NCI-H146 (cell line): ENCODE measurements around the gene FSIP1.
A peak's percentile ranks its signal among the peaks of the same experiment; 100 is the strongest.
"Not testable (repeated sequence)": the region's sequence is repeated elsewhere in the genome, so short reads cannot be mapped to it uniquely, and the experiment has no call there.

Experiments used
- DNase-seq: peaks from one replicate; lab custom pipeline; 2025; lab: John Stamatoyannopoulos, UW

The FSIP1 gene

DNA sequence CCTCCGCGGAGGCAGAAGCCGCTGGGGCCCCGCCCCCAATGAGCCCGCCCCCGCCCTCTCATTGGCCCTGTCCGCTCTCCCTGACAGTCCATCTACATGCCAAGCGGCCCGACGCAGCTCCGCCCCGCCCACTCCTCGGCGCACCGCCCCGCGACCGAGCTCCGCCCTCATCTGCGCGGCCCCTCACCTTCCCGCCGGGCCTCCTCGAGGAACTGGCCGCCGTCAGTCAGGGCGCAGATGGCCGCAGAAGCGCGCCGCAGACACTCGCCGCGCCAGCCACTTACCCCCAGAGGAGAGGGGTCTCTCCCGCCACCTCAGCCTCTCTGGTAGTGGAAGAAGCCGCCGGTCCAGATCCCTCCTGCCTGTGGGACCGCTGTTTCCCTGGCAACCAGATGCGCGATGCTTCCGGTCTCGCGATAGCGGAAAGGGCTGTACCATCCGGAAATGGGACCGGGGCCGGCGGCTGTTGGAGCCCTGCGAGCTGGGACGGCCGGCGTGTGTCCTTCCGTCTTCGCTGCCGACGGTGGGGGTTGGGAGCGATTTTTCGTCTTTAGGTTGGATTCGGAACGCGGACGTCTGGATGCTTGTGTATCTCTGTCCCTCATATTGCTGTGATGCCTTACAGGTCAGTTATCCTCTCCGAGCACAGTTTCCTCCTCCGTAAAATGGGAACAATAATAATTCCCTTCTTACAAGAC, at the start of gene FSIP1:
Gene FSIP1 (minus strand): TSS at position 401 of the 698 bp plus-strand sequence. CDS start 6,317 bp downstream, outside the sequence.
- DNase-seq = peak; percentile 90

GRCh38 chr15:39830166-39830565, 47.5 kb upstream of the FSIP1 start:
- no peak for DNase-seq

DNA sequence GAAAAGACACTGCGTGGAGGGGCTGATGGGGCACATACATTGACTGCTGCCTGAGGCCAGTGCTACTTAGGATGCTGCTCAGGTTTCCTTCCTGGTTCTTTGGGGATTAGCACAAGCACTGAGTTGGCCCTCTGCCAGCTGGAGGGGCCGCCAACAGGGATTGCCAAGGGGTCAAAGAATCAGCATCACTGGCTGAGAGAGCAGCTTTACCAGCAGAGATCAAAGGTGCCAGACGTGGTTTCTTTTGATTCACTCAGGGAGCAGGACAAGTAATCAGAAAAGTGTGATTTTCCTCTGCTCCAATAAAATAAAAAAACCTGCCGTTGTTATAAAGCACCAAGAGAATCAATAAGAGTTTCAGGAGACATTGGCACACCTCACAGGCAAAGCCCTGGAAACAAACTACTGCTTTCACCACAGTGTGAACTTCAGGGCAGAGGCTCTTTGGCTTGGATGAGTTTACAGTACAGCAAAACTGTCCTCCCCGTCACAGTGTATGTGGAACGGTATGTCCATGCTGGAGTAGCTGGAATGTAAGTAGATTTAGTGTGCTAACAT, 45.8 kb upstream of the FSIP1 start:
- DNase-seq = peak; percentile 58

DNA sequence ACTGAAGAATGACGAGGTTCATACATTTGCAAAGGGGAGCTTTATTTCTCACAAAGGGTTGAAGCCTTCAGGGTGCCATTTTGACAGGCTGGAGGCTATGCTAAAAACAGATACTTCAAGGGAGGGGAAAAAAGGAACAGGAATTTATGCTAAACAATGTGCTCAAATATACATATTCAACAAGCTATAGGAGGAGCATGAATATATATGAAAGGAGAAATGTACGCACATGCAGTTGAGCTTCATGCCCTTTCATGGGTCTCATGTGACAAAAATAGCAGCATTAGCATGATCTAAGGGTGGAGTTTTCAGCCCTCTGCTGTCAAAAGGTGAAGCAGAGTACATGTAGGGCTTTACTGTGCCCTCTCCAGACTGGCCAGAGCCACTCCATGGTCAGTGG, 44.3 kb upstream of the FSIP1 start:
- no peak for DNase-seq

GRCh38 chr15:39823634-39824033, 41.0 kb upstream of the FSIP1 start:
- no peak for DNase-seq

GRCh38 chr15:39820050-39820602, 37.5 kb upstream of the FSIP1 start:
- no peak for DNase-seq

DNA sequence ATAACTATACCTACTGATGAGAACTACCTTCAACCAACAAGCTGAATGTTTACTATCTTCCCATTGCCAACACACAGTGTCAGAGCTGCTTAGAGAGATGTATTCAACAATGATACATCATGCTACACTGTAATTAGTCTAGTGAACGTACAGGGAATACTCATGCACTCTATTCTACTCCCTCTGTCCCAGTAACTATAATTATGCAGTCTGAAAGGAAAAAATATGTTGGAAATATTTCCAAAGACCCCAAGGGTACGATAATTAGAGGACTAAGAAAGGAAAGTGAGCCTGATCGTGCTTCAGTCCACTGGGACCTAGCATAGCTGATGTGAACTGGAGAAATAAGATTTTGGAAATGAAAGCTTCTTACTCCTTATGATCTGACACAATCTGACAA, 36.9 kb upstream of the FSIP1 start:
- no peak for DNase-seq

DNA sequence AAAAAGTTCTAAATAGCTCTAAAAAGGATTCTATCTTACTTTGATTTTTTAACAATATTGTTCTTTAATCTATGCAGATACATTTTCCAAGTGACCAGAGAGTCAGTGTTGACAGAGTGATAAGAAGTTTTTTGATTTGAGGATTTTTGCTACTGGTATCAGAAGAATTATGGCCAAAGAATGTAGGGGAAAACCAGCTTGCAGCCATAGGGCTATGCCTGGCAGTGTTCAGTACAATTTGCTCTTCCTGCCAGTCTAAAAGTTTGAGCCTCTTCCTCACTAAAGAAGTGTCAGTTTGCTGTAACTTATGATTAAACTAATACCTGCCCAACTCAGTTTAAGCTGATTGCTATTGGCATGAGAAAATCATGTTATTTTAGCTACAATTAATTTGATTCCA, 35.3 kb upstream of the FSIP1 start:
- no peak for DNase-seq

DNA sequence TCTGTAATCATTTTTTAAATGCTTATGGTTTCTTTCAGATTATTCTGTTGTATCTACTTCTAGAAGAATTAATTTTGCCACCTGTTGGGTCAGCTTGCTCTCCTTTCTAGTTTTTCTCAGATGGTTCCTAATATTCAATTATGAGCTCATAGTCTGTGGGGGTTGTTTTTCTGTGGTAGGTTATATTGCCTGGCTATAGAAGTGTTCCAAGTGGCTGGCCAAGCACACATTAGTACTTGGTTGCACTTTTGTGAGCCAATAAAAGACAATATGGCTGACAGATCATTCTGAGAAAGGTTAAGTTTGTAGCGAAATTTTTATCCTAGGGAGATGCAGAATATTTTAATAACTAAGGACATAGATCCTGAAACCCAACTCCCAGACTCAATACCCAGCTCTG, 31.8 kb upstream of the FSIP1 start:
- DNase-seq = no peak

DNA sequence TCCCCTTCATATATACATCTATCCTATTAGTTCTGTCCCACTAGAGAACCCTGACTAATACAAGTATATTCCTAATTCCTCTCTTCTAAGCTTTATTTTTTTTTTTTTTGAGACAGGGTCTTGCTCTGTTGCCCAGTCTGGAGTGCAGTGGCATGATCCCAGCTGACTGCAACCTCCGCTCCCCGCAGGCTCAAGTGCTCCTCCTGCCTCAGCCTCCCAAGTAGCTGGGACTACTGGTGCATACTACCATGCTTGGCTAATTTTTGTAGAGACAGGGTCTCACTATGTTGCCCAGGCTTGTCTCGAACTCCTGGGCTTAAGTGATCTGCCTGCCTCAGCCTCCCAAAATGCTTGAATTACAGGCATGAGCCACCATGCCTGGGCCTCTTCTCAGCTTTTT, 30.0 kb upstream of the FSIP1 start:
- DNase-seq = not testable (repeated sequence)

DNA sequence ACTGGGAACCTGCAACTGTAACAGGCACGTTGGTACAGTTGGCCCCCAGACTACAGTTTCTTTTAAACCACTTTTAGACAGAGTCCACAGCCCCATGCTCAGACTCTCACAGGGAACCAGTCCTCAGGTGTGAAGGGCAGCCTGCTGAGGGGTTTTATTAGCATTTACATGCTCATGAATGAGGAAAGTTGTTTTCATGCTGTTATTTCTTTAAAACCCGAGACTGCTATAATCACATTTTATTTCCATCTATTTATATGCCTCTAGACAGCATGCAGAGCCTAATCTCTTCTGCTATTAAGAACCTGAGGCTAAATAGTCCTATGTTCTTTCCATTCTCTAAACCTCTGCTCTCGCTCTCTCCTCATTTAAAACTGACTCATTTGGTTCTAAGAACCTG, 26.3 kb upstream of the FSIP1 start:
- DNase-seq = no peak

- no peak for DNase-seq
Measured at GRCh38 chr15:39807791-39808190, 25.1 kb upstream of the FSIP1 start.

GRCh38 chr15:39804026-39804425, 21.4 kb upstream of the FSIP1 start:
- no peak for DNase-seq

- DNase-seq = no peak
Measured at GRCh38 chr15:39803016-39803415, 20.4 kb upstream of the FSIP1 start.

DNA sequence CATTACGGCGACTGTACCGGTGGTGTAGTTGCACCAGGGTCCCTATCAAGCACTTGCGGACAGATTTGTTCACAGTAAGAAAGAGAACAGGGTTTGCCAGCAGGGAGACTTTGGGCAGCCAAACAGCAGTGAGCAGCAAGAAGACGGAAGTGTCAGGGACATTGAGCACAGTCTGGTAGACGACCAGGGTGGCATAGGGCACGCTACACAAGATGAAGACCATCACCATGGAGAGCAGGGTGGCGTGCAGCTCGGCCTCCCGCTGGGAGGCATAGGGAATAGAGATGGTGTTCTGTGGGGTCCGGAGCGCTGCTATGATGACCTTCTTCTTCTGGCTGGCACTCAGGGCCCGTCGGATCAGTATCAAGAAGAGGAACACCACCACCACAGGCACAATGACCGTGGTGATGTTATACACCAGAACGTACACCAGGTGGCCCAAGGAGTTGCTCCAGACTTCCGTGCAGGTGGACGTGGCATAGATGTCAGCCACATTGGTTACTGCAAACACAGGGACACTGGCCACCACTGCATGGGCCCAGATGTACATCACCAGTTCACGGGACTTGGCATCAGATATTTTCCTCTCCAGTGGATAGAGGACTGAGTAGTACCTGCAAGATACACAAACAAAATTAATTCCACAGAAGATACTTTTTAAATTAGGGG, 19.1 kb upstream of the FSIP1 start:
- DNase-seq = peak; percentile 44

DNA sequence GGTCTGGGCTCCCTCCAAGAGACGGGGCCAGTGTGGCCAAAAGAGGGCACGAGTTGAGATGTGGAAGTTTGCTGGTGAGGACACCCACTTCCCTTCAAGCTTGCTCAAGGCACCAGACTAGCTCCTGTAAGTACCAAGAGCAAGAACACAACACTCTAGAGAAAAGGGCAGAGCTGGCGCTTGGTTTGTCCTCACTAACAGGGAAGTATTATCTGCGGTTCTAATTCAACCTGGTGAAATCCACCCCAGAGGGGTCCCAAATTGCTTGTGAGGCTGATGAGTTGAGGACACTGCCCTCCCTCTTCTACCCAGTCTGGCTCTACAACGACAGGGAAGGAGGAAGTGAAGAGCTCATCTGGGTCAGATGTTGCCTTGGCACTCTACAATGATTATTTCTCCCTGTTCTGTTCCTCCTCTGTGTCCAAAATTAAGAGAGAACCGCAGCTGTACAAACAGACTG, 16.9 kb upstream of the FSIP1 start:
- no peak for DNase-seq

DNA sequence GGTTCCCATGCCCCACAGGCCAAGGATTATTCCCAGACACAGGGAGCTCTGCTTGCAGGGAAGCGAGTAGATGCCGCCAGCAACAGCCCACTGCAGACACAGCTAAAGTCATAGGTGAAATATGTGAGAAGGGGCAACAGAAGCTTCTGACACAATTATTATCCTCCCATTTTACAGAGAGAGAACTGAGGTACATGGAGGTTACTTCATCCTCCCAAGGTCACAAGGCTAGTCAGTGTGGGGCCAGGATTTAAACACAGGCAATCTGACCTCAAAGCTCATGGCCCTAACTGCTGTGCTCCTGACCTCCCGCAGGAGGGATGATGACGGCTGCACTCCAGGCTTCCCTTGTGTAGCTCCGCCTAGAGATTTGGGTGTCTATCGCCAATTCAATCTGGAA, 15.7 kb upstream of the FSIP1 start:
- DNase-seq = no peak

DNA sequence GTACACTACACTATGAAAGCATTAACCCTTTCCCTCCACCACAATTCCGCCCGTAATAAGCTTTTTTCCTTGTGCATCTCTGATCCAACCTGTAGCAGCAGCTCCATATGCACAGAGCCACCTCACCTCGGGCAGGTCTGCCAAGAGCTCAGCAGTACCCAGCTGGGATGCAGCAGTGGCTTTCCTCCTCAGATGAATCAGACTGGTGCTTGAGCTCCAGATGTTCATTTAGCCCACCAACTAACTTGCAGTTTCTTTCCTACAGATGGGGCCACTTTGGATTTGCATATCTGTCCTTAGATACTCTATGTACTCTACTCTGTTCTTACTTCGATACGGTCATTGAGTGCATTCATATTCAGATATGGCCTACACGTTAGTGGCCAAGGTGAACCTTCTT, 14.8 kb upstream of the FSIP1 start:
- DNase-seq = no peak

- DNase-seq = no peak
Measured at GRCh38 chr15:39796601-39797000, 14.0 kb upstream of the FSIP1 start.

- no peak for DNase-seq
Measured at GRCh38 chr15:39795486-39795885, 12.8 kb upstream of the FSIP1 start.

DNA sequence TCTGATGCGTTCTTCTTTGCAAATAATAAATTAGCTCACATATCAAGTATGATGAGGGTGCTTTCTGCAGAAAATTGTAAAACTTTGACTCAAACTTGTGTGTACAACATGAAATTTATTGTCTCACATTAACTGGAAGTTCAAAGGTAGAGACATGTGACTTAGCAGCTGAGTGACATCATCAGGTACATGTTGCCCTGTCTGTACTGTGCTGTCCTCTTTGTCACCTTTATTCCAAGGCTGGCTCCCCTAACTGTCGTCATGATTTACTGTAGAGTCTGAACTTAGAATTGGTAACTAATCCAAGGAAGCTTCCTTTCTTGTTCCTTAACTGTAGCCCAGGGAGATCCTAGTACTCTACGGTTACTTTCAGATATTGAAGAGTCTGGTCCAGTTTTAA, 12.3 kb upstream of the FSIP1 start:
- DNase-seq = no peak

- no peak for DNase-seq
Measured at GRCh38 chr15:39793923-39794322, 11.3 kb upstream of the FSIP1 start.

GRCh38 chr15:39792844-39793335, 10.2 kb upstream of the FSIP1 start:
- no peak for DNase-seq
